Thyroid gland (tissue), 4 donors: Measurements from ENCODE around the gene ZBTB49. TPM values are rescaled to one million over a fixed set of nuclear protein-coding genes. Genes with fewer than 3 reads are reported as not detected.

Experiments used
- DNase-seq, 2 donors: peaks; one replicate each; pipeline ENCODE4 v3.0.0-alpha.2; 2019
- H3K27ac ChIP-seq, 3 donors: fragments of 200-600 bp; sonication (generic); 1 replicate in 2 of 3; 2 replicates in 1 of 3; pipeline ENCODE4 v1.5.1; 2016 to 2019; ENCODE audit warnings: mild to moderate bottlenecking in 1 of 3, moderate library complexity in 1 of 3
- H3K27me3 ChIP-seq: fragments of 200-600 bp; sonication (generic); one replicate; pipeline ENCODE4 v1.5.1; 2019
- H3K36me3 ChIP-seq, 2 donors: fragments of 200-600 bp; sonication (generic); one replicate each; pipeline ENCODE4 v1.5.1; 2016 to 2019
- H3K4me1 ChIP-seq, 2 donors: fragments of 200-600 bp; sonication (generic); one replicate each; pipeline ENCODE4 v1.5.1; 2017 to 2019
- H3K4me3 ChIP-seq, 3 donors: fragments of 200-600 bp; sonication (generic); replicated peaks in 1 of 3; 1 replicate in 2 of 3; 2 replicates in 1 of 3; pipeline ENCODE4 v1.5.1; 2016; ENCODE audit warnings: mild to moderate bottlenecking in 1 of 3
- H3K9me3 ChIP-seq: fragments of 200-600 bp; sonication (generic); one replicate; pipeline ENCODE4 v1.5.1; 2017
- CTCF ChIP-seq, 6 experiments: fragments of 200-600 bp in 3 of 6; fragments of 450-650 bp in 3 of 6; sonication (generic) in 3 of 6; IDR thresholded peaks; one replicate each; pipeline ENCODE4 v1.5.1; 2016 to 2019; ENCODE audit warnings: antibody characterized with exemption in 6 of 6, mild to moderate bottlenecking in 2 of 6, inconsistent platforms in 1 of 6, moderate library complexity in 1 of 6
- POLR2A ChIP-seq, 2 donors: fragments of 450-650 bp; IDR thresholded peaks; one replicate each; pipeline ENCODE4 v1.6.1; 2017; ENCODE audit warnings: antibody characterized with exemption in 2 of 2, mild to moderate bottlenecking in 2 of 2, moderate library complexity in 1 of 2
- WGBS, 2 donors: methylation state at CpG; one replicate each; pipeline ENCODE4 v1.1.5; 2017; 5-methylcytosine and 5-hydroxymethylcytosine counted together
- intact Hi-C: fragments of 100-400 bp; cut with DNase I; formaldehyde crosslinking; loops from one replicate; pipeline ENCODE4 v1.15.1; 2023
- total RNA-seq, 4 donors: library from RNA; depleted of rRNA; stranded (reverse); fragments of >200 nt; gene quantifications; one replicate each; pipeline ENCODE4 v1.2.3, GENCODE V29; 2016

The ZBTB49 gene
- total RNA-seq, 4 donors from 2014 or later, result 7.5 to 21.7 (median 9.2) TPM

DNA sequence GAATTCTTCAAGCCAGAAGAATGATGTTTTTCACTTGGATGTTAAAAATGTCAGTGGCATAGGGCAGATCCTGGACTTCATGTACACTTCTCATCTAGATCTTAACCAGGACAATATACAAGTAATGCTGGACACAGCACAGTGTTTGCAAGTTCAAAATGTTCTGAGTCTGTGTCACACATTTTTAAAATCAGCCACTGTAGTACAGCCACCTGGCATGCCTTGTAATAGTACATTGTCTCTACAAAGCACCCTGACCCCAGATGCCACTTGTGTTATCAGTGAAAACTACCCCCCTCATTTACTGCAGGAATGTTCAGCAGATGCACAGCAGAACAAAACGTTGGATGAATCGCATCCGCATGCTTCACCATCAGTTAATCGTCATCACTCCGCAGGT lies 11.9 kb downstream of the ZBTB49 start:
- no peak overlapping the region for H3K27ac ChIP-seq
- no peaks in the 10 kb centered on the region for H3K9me3 ChIP-seq
- WGBS, 2 donors, result 90 to 95% methylated on average over 5 of the region's 5 CpGs
- H3K4me3 ChIP-seq, result no peak overlapping the region
- no peaks in the 10 kb centered on the region for H3K27me3 ChIP-seq
- no peaks in the 10 kb centered on the region for H3K4me1 ChIP-seq
- DNase-seq, result no peak
- TF ChIP-seq POLR2A (IDR thresholded peaks at IDR 0.05), result no peak
- TF ChIP-seq CTCF (IDR thresholded peaks at IDR 0.05), result no peak
- peaks cover 14 to 20% of the 10 kb centered on the region in 2 donors for H3K36me3 ChIP-seq
- intact Hi-C loops, result no loop called here

DNA sequence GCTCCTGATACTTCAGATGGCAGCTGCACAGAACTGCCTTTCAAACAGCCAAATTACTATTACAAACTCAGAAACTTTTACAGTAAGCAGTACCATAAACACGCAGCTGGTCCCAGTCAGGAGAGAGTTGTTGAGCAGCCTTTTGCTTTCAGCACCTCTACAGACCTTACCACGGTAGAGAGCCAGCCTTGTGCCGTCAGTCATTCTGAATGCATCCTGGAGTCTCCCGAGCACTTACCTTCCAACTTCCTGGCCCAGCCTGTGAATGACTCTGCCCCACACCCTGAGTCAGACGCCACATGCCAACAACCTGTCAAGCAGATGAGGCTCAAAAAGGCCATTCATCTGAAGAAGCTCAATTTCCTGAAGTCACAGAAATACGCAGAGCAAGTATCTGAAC lies 12.4 kb downstream of the ZBTB49 start:
- H3K27me3 ChIP-seq, result no peaks in the 10 kb centered on the region
- no peak for DNase-seq
- 69 to 77% methylated on average over 6 of the region's 6 CpGs for WGBS, 2 donors
- H3K4me1 ChIP-seq, result no peaks in the 10 kb centered on the region
- no peaks in the 10 kb centered on the region for H3K9me3 ChIP-seq
- peaks cover 14 to 22% of the 10 kb centered on the region in 2 donors for H3K36me3 ChIP-seq
- intact Hi-C loops, result no loop called here
- no peak for TF ChIP-seq POLR2A (IDR thresholded peaks at IDR 0.05)
- no peak for TF ChIP-seq CTCF (IDR thresholded peaks at IDR 0.05)
- H3K4me3 ChIP-seq, result no peak overlapping the region
- no peak overlapping the region for H3K27ac ChIP-seq

- no peaks in the 10 kb centered on the region for H3K9me3 ChIP-seq
- intact Hi-C loops, result no loop called here
- no peak overlapping the region for H3K27ac ChIP-seq
- H3K27me3 ChIP-seq, result no peaks in the 10 kb centered on the region
- WGBS, 2 donors, result 95 to 97% methylated on average over 11 of the region's 11 CpGs
- TF ChIP-seq POLR2A (IDR thresholded peaks at IDR 0.05), result no peak
- no peak for TF ChIP-seq CTCF (IDR thresholded peaks at IDR 0.05)
- H3K4me1 ChIP-seq, result no peaks in the 10 kb centered on the region
- H3K36me3 ChIP-seq, result peaks cover 13 to 22% of the 10 kb centered on the region in 2 donors
- DNase-seq, result no peak
- H3K4me3 ChIP-seq, result no peak overlapping the region
Measured at GRCh38 chr4:4306920-4307319, 16.9 kb downstream of the ZBTB49 start.

GRCh38 chr4:4308800-4309441 lies 18.9 kb downstream of the ZBTB49 start:
- Histone ChIP-seq H3K36me3 (peaks cover 8 to 16% of the 10 kb centered on the region in 2 donors), H3K4me3 (no peak overlapping the region), H3K27ac (no peak overlapping the region), H3K4me1 (no peaks in the 10 kb centered on the region), H3K27me3 (no peaks in the 10 kb centered on the region), H3K9me3 (no peaks in the 10 kb centered on the region)
- intact Hi-C loops, result no loop called here
- DNase-seq, result no peak
- no peak for TF ChIP-seq CTCF (IDR thresholded peaks at IDR 0.05)
- no peak for TF ChIP-seq POLR2A (IDR thresholded peaks at IDR 0.05)
- WGBS, 2 donors, result 96 to 97% methylated on average over 9 of the region's 9 CpGs

GRCh38 chr4:4311193-4311592 lies 21.1 kb downstream of the ZBTB49 start:
- WGBS, 2 donors, result 90% methylated on average over 4 of the region's 4 CpGs
- no peak overlapping the region for H3K27ac ChIP-seq
- no peak for DNase-seq
- no peaks in the 10 kb centered on the region for H3K27me3 ChIP-seq
- TF ChIP-seq CTCF (IDR thresholded peaks at IDR 0.05) (no peak), POLR2A (IDR thresholded peaks at IDR 0.05) (no peak)
- H3K9me3 ChIP-seq, result no peaks in the 10 kb centered on the region
- H3K4me3 ChIP-seq, result no peak overlapping the region
- intact Hi-C loops, result no loop called here
- no peaks in the 10 kb centered on the region for H3K4me1 ChIP-seq
- peaks cover 9 to 25% of the 10 kb centered on the region in 2 donors for H3K36me3 ChIP-seq
